Frontal cortex (tissue), 4 donors: Measurements from ENCODE around the gene GAS7. TPM values are rescaled to one million over a fixed set of nuclear protein-coding genes. Genes with fewer than 3 reads are reported as not detected.

ENCODE experiments used
- DNase-seq, 2 donors: peaks; one replicate each; pipeline ENCODE4 v3.0.0; 2012; ENCODE audit warnings: low spot score in 2 of 2
- FAIRE-seq: peaks from 2 replicates; lab custom pipeline; 2012; peaks lifted over from hg19 to GRCh38; lab: Jason Lieb, UNC
- total RNA-seq: library from RNA; depleted of rRNA; stranded (reverse); fragments of >200 nt; gene quantifications from one replicate; pipeline ENCODE4 v1.2.3, GENCODE V29; 2014
- donor health status: control.
- donor health status: control.
- donor health status: control.

Gene GAS7
- total RNA-seq, 1 donor from 2014 or later: 67.7 TPM

GRCh38 chr17:9887508-9887907, 310.9 kb downstream of the GAS7 start:
- no peak for DNase-seq
- FAIRE-seq: no peak

GRCh38 chr17:9886141-9886930, 312.1 kb downstream of the GAS7 start:
- FAIRE-seq: no peak
- DNase-seq: no peak

DNA sequence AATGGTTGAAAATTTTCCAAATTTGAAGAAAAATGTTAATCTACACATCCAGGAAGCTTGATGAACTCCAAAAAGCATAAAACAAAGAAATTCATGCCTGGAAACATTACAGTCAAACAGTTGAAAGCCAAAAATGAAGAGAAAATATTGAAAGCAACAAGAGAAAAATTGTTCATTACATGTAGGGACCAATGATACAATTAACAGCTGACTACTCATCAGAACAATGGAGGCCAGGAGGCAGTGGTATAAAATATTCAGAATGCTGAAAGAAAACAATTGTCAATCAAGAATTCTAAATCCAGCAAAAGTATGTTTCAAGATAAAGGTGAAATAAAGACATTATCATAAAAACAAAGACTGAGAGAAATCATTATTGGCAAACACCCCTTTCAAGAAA, 315.0 kb downstream of the GAS7 start:
- DNase-seq (no peak), FAIRE-seq (no peak)

GRCh38 chr17:9880582-9880999, 317.8 kb downstream of the GAS7 start:
- DNase-seq (no peak), FAIRE-seq (no peak)

DNA sequence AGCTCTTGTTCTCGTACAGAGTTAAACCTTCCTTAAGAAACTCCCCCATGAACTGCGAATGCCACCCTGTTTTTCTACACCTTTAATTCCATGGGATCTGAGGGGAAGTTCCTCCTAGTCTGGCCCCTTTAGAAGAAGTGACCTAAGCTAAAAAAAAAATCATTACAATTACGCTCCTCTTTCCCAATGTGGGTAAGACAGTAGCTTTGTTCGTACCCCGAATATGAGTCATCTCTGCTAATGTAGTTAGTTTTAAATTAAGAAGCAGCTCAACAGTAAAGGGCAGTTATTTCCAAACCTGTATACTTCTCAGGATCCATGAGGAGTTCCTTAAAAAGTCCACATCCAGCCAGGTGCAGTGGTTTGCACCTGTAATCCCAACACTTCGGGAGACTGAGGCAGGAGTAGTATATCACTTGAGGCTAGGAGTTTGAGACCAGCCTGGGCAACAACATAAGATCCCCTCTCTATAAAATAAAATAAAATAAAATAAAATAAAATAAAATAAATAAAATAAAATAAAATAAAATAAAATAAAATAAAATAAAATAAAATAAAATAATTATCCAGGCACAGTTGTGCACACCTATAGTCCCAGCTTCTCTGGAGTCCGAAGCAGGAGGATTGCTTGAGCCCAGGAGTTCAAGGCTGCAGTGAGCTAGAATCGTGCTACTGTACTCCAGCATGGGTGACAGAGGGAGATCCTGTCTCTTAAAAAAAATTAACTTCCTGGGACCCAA, 319.4 kb downstream of the GAS7 start:
- no peak for FAIRE-seq
- no peak for DNase-seq

- FAIRE-seq: no peak
- DNase-seq: no peak
Observed at GRCh38 chr17:9878356-9878755, 320.1 kb downstream of the GAS7 start.

GRCh38 chr17:9875441-9875840, 323.0 kb downstream of the GAS7 start:
- FAIRE-seq (no peak), DNase-seq (no peak)

- FAIRE-seq (no peak), DNase-seq (no peak)
Observed at GRCh38 chr17:9874722-9875121, 323.7 kb downstream of the GAS7 start.

GRCh38 chr17:9872852-9873251, 325.6 kb downstream of the GAS7 start:
- no peak for FAIRE-seq

DNA sequence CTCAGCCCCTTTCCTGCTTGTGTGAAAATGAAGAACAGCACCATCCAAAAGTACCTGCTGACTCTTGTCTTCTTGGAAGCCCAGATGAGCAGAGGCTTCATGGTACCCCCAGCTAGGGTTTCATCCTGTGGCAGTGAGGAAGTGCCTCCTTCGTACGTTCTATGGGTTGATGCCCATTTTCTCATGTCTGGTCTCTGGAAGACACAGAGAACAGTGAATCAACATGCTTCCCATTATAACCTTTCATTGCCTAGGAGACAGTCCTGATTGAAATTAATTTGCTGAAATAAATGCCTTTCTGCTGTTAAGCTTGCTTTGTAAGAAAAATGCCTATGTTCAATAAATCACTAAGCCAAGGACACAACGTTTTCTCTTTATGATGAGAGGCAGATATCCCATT, 329.9 kb downstream of the GAS7 start:
- DNase-seq (no peak), FAIRE-seq (no peak)

More at GRCh38 chr17:9872852-9873251, 325.6 kb downstream of the GAS7 start:
- no peak for DNase-seq

DNA sequence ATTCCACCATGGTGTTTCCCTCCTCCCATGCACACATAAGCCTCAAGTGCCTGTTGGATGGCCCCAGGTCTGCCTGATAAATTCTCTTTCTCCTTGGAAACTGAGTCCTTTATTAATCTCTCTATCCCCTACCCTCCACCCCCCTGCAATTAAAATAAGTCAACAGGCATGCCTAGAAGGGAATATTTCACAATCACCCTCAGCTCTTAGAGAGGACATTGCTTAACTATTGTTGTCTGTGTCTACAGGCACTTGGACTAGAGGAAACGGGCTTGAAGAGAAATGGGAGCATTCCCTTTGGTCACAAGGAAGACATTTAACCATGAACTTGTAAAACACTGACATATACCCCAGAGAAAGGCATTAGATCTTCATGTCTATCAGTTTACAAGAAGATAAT, 332.8 kb downstream of the GAS7 start:
- DNase-seq: no peak
- no peak for FAIRE-seq

GRCh38 chr17:9862949-9863348, 335.5 kb downstream of the GAS7 start:
- FAIRE-seq (no peak), DNase-seq (no peak)

DNA sequence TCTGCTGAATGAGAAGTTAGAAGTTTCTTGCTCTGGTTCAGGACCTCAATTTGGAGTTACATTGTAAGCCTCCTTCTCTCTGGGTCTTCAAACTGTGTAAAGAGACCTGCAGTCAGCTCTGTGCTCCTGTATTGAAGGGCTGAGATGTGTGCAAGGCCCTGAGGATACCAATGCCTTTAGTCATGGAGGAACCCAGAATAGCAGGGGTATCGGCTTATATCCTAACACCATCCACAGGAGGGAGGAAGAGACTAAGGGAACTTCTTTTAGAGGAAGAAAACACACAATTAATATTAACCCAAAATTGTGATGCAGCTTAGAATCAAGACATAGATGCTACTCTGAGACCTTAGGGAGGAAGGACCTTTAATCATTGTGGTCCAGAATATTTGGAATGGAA, 336.2 kb downstream of the GAS7 start:
- DNase-seq (no peak), FAIRE-seq (no peak)

GRCh38 chr17:9860851-9861250, 337.6 kb downstream of the GAS7 start:
- FAIRE-seq (no peak), DNase-seq (no peak)

Other genes starting within 250 kb of the GAS7 start
- gene MYH13, start 174.4 kb upstream of the GAS7 start, total RNA-seq: not detected
- gene MYH8, start 223.3 kb upstream of the GAS7 start, total RNA-seq: under 0.01 TPM